ENCODE results near the gene CTRL.

GRCh38 chr16:67883146-67883871 is 48.4 kb downstream of the CTRL start:
- TF ChIP-seq SIN3A (IDR thresholded peaks at IDR 0.05; ENCODE audit: borderline replicate concordance, insufficient read depth, low read depth, low read length) = no peak
- TF ChIP-seq, protein P1, sequence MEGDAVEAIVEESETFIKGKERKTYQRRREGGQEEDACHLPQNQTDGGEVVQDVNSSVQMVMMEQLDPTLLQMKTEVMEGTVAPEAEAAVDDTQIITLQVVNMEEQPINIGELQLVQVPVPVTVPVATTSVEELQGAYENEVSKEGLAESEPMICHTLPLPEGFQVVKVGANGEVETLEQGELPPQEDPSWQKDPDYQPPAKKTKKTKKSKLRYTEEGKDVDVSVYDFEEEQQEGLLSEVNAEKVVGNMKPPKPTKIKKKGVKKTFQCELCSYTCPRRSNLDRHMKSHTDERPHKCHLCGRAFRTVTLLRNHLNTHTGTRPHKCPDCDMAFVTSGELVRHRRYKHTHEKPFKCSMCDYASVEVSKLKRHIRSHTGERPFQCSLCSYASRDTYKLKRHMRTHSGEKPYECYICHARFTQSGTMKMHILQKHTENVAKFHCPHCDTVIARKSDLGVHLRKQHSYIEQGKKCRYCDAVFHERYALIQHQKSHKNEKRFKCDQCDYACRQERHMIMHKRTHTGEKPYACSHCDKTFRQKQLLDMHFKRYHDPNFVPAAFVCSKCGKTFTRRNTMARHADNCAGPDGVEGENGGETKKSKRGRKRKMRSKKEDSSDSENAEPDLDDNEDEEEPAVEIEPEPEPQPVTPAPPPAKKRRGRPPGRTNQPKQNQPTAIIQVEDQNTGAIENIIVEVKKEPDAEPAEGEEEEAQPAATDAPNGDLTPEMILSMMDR (IDR thresholded peaks at IDR 0.05) = no peak
- TF ChIP-seq, protein P2, sequence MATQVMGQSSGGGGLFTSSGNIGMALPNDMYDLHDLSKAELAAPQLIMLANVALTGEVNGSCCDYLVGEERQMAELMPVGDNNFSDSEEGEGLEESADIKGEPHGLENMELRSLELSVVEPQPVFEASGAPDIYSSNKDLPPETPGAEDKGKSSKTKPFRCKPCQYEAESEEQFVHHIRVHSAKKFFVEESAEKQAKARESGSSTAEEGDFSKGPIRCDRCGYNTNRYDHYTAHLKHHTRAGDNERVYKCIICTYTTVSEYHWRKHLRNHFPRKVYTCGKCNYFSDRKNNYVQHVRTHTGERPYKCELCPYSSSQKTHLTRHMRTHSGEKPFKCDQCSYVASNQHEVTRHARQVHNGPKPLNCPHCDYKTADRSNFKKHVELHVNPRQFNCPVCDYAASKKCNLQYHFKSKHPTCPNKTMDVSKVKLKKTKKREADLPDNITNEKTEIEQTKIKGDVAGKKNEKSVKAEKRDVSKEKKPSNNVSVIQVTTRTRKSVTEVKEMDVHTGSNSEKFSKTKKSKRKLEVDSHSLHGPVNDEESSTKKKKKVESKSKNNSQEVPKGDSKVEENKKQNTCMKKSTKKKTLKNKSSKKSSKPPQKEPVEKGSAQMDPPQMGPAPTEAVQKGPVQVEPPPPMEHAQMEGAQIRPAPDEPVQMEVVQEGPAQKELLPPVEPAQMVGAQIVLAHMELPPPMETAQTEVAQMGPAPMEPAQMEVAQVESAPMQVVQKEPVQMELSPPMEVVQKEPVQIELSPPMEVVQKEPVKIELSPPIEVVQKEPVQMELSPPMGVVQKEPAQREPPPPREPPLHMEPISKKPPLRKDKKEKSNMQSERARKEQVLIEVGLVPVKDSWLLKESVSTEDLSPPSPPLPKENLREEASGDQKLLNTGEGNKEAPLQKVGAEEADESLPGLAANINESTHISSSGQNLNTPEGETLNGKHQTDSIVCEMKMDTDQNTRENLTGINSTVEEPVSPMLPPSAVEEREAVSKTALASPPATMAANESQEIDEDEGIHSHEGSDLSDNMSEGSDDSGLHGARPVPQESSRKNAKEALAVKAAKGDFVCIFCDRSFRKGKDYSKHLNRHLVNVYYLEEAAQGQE (IDR thresholded peaks at IDR 0.05; ENCODE audit: insufficient read depth in 1 of 2, low read depth in 2 of 2, low read length in 1 of 2) = no peak
- no peak for TF ChIP-seq POLR2AphosphoS5 (IDR thresholded peaks at IDR 0.05; ENCODE audit: low read depth, low read length)
